ENCODE data around the gene EPSTI1. TPM values are rescaled to one million over a fixed set of nuclear protein-coding genes. Genes with fewer than 3 reads are reported as not detected.

Gene EPSTI1
- total RNA-seq, 6 donors from 2014 or later: 10.2 to 61.8 (median 24.0) TPM

DNA sequence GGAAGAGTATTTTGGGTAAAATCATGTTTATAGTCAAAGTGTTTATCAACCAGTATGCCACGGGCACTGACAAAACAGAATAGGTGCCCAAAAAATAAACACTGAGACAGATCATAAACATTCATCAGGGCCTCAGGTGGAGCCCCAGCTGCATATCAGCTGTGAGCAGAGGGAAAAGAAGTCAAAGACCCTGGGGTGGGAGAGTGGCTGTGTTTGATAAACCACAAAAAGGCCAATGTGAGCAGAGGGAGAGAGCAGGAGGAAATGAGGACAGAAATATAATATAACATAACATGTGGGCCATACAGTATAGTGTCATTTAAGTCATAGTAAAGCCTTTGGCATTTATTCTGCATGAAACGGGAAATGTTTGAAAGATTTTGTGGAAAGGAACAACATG lies 10.0 kb upstream of the EPSTI1 start:
- H3K27ac ChIP-seq: no peak overlapping the region
- no peak overlapping the region for H3K4me3 ChIP-seq
- ATAC-seq (ENCODE audit: low FRiP score in 2 of 2): no peak
- WGBS, 2 donors: 86 to 87% methylated on average over 2 of the region's 2 CpGs
- H3K36me3 ChIP-seq: no peaks in the 10 kb centered on the region
- no peaks in the 10 kb centered on the region for H3K27me3 ChIP-seq
- TF ChIP-seq EP300 (IDR thresholded peaks at IDR 0.05): no peak
- TF ChIP-seq, protein P1, sequence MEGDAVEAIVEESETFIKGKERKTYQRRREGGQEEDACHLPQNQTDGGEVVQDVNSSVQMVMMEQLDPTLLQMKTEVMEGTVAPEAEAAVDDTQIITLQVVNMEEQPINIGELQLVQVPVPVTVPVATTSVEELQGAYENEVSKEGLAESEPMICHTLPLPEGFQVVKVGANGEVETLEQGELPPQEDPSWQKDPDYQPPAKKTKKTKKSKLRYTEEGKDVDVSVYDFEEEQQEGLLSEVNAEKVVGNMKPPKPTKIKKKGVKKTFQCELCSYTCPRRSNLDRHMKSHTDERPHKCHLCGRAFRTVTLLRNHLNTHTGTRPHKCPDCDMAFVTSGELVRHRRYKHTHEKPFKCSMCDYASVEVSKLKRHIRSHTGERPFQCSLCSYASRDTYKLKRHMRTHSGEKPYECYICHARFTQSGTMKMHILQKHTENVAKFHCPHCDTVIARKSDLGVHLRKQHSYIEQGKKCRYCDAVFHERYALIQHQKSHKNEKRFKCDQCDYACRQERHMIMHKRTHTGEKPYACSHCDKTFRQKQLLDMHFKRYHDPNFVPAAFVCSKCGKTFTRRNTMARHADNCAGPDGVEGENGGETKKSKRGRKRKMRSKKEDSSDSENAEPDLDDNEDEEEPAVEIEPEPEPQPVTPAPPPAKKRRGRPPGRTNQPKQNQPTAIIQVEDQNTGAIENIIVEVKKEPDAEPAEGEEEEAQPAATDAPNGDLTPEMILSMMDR (IDR thresholded peaks at IDR 0.05): no peak
- no peak for TF ChIP-seq POLR2AphosphoS5 (IDR thresholded peaks at IDR 0.05)
- TF ChIP-seq POLR2A (IDR thresholded peaks at IDR 0.05): no peak
- H3K9me3 ChIP-seq: no peaks in the 10 kb centered on the region
- peaks cover 0 to 7% (median 2%) of the 10 kb centered on the region in 4 donors for H3K4me1 ChIP-seq
- no peak for DNase-seq

DNA sequence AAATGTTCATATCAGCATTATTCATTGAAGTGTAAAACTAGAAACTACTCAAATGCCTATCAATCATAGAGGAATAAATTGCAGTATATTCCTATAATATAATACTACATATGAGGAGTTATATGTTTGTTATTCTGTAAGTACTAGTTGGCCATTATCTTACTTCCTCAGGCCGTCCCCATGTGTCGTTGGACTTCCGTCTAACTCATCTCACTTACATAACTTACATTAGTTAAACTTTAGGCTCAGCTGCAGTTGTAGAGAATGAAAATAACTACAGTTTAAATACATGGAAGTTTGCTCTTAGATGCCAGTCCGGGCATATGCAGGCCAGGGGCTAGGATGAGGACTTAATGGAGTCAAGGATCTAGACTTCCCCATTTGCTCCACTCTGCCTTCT lies 8.6 kb upstream of the EPSTI1 start:
- Histone ChIP-seq H3K27me3 (no peaks in the 10 kb centered on the region), H3K4me3 (no peak overlapping the region), H3K36me3 (no peaks in the 10 kb centered on the region), H3K9me3 (no peaks in the 10 kb centered on the region), H3K4me1 (peaks cover 0 to 6% (median 2%) of the 10 kb centered on the region in 4 donors), H3K27ac (no peak overlapping the region)
- TF ChIP-seq POLR2AphosphoS5 (IDR thresholded peaks at IDR 0.05): no peak
- TF ChIP-seq POLR2A (IDR thresholded peaks at IDR 0.05): no peak
- TF ChIP-seq, protein P1 (IDR thresholded peaks at IDR 0.05): no peak
- no peak for TF ChIP-seq EP300 (IDR thresholded peaks at IDR 0.05)
- WGBS, 2 donors: 53 to 58% methylated on average over 4 of the region's 4 CpGs
- ATAC-seq (ENCODE audit: low FRiP score in 2 of 2): no peak
- DNase-seq: no peak

DNA sequence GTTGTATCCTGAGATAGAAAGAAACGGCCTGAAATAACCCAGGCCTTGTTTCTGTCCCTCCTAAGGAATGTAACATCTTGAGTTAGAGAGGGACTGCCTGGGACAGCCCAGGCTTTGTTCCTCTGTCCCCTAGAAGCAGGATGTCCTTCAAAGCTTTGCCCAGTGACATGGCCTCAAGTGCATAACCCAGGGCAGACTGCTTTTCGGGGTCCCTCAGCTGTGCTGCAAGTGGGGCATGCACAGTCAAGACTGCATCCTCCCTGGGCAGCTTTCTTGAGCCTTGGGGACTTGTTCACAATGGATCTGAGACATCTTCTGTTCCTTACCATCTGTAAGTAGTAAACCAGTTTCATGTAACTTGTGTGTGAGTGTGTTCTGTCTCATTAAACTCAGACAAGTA lies 7.5 kb upstream of the EPSTI1 start:
- ATAC-seq (ENCODE audit: low FRiP score in 2 of 2): no peak
- no peak overlapping the region for H3K4me3 ChIP-seq
- no peaks in the 10 kb centered on the region for H3K27me3 ChIP-seq
- no peak overlapping the region for H3K27ac ChIP-seq
- no peaks in the 10 kb centered on the region for H3K4me1 ChIP-seq
- no peaks in the 10 kb centered on the region for H3K9me3 ChIP-seq
- no peaks in the 10 kb centered on the region for H3K36me3 ChIP-seq
- TF ChIP-seq POLR2A (IDR thresholded peaks at IDR 0.05) (no peak), EP300 (IDR thresholded peaks at IDR 0.05) (no peak), POLR2AphosphoS5 (IDR thresholded peaks at IDR 0.05) (no peak)
- TF ChIP-seq, protein P1 (IDR thresholded peaks at IDR 0.05): no peak
- 72 to 84% methylated on average over 2 of the region's 2 CpGs for WGBS, 2 donors
- no peak for DNase-seq

DNA sequence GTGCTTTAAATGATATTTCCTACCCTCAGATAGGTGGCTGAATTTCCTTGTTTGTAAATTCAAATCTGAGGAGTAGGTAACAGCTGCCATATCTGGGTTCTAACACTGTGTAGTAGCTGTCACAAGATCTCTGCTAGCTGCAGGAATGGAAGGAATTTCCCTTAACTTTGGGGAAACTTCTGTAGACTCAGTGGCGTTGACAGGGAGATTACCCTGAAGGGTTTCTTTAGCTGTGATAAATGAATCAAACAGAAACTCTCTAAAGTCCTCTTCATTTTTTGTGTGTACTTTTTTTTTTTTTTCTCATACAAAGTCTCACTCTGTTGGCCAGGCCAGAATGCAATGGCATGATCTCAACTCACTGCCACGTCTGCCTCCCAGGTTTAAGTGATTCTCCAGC lies 5.3 kb upstream of the EPSTI1 start:
- Histone ChIP-seq H3K4me3 (no peak overlapping the region), H3K27me3 (no peaks in the 10 kb centered on the region), H3K36me3 (no peaks in the 10 kb centered on the region), H3K4me1 (peaks cover 0 to 7% (median 0%) of the 10 kb centered on the region in 4 donors), H3K27ac (no peak overlapping the region), H3K9me3 (no peaks in the 10 kb centered on the region)
- ATAC-seq (ENCODE audit: low FRiP score in 2 of 2): no peak
- TF ChIP-seq POLR2AphosphoS5 (IDR thresholded peaks at IDR 0.05) (no peak), POLR2A (IDR thresholded peaks at IDR 0.05) (no peak), EP300 (IDR thresholded peaks at IDR 0.05) (no peak)
- TF ChIP-seq, protein P1 (IDR thresholded peaks at IDR 0.05): no peak
- WGBS, 2 donors: 72% methylated on average over 2 of the region's 2 CpGs
- no peak for DNase-seq

DNA sequence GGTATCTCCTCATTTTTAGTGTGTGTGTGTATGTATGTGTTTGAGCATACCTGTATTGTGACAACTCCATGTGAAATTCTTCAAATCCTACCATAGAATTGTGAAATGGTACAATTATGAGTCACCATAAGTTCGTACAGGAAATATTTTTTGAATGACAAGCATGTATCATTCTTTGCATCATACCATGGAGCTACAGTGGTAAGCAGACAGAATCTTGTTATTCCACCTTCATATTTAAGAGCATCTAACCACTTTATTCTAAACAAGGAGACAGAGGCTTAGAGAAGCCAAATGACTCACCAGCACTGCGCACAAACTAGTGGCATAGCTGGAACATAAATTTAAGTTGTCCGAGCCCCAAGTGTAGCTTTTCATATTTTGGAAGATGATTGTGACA lies 4.5 kb upstream of the EPSTI1 start:
- Histone ChIP-seq H3K9me3 (no peaks in the 10 kb centered on the region), H3K27ac (no peak overlapping the region), H3K4me3 (no peak overlapping the region), H3K36me3 (no peaks in the 10 kb centered on the region), H3K4me1 (peaks cover 0 to 7% (median under 1%) of the 10 kb centered on the region in 4 donors), H3K27me3 (no peaks in the 10 kb centered on the region)
- DNase-seq: no peak
- no peak for TF ChIP-seq POLR2AphosphoS5 (IDR thresholded peaks at IDR 0.05)
- TF ChIP-seq EP300 (IDR thresholded peaks at IDR 0.05): no peak
- no peak for TF ChIP-seq POLR2A (IDR thresholded peaks at IDR 0.05)
- TF ChIP-seq, protein P1 (IDR thresholded peaks at IDR 0.05): no peak
- WGBS, 2 donors: 56 to 73% methylated on average over 3 of the region's 3 CpGs
- no peak for ATAC-seq (ENCODE audit: low FRiP score in 2 of 2)
